GM19467 (cell line): ENCODE data around the gene METRN.

Experiments
- ATAC-seq: cut with Tn5 transposase; IDR thresholded peaks from one replicate; pipeline ENCODE4 v1.9.1; 2021; ENCODE audit warnings: mild to moderate bottlenecking, moderate library complexity; ENCODE audit not compliant: unreplicated experiment

METRN gene

DNA sequence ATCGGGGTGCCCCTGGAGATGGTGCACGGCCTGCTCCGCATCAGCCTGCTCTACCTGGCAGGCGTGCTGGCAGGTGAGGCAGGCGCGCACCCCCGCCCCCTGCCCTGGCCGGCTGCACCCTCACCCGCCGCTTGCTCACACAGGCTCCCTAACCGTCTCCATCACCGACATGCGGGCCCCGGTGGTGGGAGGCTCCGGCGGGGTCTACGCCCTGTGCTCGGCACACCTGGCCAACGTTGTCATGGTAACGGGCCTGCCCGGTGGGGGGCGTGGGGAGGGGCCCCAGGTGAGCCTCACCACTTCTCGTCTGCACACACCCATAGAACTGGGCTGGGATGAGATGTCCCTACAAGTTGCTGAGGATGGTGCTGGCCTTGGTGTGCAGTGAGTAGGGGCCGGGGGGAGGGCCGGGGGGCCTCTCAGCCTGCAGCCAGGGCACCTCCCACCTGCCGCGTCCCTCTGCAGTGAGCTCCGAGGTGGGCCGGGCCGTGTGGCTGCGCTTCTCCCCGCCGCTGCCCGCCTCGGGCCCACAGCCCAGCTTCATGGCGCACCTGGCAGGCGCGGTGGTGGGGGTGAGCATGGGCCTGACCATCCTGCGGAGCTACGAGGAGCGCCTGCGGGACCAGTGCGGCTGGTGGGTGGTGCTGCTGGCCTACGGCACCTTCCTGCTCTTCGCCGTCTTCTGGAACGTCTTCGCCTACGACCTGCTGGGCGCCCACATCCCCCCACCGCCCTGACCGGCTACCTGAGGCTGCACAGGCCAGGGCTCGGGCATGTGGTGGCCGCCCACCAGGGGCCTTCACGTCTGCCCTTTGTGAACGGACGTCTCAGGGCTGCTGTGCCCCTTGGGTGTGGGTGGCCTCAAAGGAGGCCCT lies 37.4 kb upstream of the METRN start:
- no peak for ATAC-seq

DNA sequence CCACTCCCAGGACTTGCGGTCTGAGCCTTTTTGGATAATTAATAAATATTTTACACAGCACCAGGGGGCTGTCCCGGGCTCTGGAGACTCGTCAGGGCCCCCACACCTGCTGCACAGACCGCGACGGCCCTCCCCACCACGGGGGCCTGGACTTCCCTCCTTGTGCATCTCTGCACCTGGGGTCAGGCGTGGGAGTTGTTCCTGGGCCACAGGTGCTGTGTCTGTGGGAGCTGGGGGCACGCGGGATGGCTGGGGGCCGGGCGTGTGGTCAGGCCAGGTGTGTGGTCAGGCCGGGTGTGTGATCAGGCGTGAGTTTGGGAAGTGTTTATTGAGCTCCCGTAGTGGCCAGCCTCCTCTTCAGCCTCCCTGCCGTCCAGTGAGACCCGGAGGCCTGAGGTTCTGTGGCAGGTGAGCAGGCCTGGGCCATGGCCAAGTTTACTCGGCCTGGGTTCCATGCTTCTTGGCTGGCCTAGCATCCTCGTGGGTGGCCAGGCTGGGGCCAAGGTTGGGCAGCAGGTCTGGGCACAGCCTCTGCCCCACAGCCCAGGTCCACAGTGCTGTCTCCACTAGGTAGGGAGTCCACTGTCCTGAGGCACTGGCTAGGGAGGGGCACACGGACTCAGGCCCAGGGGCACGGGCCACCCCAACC lies 36.6 kb upstream of the METRN start:
- no peak for ATAC-seq

DNA sequence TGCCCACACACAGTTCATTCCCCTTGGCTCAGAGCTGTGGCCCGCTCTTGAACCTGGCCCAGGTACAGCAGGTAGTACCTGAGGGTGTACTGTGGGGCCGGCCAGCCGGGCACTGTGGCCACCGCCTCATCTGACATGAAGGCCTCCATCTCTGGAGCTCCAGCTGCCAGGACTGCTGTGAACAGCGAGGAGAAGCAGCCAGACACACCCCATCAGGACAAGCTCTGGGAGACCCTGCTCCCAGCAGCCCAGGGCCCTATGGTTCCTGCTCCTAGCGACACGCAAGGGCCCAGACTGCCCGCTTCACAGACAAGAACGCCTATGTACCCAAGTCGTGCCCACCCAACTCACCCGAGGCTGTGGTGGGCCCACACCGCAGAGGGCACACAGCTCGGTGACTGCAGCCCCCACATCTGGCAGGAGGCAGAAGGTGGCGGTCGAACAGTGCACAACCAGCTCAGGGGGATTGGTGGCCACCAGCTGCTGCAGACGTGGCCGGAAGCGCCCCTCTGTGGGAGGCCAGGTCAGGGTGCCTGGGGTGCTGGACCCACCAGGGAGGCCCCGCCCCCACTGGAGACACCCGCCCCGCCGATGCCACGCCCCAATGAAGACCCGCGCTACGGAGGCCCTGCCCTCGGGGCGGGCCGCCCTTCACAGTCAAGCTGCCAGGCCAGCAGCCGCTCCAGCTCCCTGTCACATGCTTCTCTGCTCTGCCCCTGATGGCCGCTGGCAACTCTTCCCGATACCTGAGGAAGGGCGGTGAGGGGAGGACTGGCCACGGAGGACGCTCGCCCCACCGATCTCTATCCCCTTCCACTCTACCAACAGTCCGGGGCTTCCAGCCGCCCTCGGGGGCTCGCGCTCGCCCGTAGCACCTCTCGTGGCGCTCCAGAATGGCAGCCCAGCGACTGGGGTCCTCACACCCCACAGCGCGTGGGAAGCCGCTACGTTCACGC lies 35.8 kb upstream of the METRN start:
- no peak for ATAC-seq

DNA sequence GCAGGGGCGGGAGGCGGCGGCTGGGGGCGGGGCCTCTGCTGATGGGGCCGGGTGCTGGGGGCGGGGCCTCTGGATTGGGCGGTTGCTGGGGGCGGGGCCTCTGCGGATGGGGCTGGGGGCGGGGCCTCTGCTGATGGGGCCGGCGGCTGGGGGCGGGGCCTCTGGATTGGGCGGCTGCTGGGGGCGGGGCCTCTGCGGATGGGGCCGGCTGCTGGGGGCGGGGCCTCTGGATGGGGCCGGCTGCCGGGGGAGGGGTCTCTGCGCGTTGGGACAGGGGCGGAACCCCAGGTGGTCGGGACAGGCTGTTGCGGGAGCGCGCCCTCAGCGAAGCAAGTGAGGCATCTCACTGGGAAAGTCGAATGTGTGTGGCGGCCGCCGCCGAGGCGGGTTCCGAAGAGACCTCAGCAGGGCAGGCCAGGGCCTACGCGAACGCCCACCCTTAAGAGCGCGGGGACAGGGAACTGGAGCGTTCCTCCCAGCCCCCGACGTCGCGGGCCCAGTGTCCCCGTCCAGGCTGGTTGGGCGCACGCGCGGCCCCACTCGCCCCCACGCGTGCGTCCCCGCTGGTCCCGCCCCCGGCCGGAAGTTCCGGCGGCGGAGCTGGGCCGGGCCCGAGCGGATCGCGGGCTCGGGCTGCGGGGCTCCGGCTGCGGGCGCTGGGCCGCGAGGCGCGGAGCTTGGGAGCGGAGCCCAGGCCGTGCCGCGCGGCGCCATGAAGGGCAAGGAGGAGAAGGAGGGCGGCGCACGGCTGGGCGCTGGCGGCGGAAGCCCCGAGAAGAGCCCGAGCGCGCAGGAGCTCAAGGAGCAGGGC lies 34.9 kb upstream of the METRN start, which contains the start of gene STUB1:
TSS of gene STUB1 (plus strand) at position 597 of the 811 bp plus-strand sequence. CDS start at position 713, 116 bp downstream.
- no peak for ATAC-seq

DNA sequence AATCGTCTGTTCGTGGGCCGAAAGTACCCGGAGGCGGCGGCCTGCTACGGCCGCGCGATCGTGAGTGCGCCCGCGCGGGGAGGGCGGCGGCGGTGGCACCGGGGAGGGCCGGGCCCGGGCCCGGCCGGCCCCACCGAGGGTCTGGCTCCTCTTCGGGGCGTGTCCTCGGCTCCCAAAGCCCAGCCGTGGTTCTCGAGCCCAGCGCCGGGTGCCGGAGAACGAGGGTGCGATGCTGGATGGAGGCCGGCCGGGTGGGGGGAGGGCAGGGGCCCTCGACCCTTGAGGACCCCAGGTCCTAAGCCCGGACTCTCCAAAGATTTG lies 34.3 kb upstream of the METRN start:
- ATAC-seq = no peak

DNA sequence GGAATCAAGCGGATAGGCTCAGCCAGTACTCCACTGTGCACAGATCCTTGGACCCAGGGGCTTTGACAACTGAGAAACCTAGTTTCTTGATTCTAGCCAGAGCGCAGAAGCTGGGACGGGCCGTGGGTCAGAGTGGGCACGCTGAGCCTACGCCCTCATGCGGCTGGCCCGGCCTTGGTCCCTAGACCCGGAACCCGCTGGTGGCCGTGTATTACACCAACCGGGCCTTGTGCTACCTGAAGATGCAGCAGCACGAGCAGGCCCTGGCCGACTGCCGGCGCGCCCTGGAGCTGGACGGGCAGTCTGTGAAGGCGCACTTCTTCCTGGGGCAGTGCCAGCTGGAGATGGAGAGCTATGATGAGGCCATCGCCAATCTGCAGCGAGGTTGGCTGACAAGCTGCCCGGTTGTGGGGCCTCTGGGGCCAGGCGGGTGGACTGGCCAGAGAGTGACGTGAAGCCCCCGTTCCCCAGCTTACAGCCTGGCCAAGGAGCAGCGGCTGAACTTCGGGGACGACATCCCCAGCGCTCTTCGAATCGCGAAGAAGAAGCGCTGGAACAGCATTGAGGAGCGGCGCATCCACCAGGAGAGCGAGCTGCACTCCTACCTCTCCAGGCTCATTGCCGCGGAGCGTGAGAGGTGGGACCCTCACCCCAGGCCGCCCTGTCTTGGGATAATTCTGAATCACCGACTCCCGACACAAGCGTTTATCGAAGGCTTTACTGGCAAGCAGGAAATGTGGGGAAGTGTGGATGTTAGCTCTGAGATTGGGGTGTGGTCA lies 33.8 kb upstream of the METRN start:
- ATAC-seq = no peak

DNA sequence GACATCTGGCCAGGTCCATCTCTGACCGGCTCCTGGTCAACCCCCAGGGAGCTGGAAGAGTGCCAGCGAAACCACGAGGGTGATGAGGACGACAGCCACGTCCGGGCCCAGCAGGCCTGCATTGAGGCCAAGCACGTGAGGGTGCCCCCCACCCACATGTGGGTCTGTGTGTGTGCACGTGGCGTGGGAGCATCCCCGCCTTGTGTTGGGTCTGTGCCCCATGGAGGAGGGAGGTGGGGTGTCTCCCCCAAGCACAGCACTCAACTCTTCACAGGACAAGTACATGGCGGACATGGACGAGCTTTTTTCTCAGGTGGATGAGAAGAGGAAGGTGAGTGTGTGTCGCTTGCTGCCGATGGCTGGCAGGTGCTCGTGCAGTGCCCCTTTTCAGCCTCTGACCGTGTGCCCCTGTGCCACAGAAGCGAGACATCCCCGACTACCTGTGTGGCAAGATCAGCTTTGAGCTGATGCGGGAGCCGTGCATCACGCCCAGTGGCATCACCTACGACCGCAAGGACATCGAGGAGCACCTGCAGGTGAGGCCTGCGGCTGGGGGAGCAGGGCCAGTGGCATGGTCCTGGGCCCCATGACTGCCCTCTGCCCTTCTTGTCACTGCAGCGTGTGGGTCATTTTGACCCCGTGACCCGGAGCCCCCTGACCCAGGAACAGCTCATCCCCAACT lies 33.0 kb upstream of the METRN start:
- no peak for ATAC-seq

DNA sequence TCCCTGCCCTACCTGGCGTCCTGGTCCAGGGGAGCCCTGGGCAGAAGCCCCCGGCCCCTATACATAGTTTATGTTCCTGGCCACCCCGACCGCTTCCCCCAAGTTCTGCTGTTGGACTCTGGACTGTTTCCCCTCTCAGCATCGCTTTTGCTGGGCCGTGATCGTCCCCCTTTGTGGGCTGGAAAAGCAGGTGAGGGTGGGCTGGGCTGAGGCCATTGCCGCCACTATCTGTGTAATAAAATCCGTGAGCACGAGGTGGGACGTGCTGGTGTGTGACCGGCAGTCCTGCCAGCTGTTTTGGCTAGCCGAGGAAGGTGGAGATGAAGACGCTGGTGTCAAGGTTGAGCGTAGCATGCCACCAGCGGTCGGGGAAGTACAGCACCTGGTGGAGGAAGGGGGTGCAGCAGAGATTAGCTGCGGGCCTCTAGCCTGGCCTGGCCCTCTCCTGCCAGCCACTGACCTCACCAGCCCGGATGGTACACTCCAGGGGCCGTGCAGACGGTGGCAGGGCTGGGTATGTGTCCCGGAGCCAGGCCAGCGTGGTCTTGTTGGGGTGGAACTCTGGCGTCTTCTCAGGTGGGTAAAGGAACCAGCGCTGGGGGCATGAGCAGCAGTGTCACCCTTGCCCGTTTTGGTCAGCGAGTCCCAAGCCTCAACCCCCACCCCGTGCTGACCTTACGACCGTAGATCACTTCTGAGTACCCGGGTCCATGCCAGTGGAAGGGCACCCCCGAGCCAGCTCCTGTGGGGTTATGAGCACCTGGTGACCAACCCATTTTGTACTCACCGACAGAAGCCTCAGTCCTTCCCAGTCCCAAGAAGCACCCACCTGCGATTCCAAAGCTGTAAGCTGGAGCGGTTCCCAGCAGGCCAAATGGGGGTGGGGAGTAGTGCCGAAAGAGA lies 32.2 kb upstream of the METRN start:
- ATAC-seq = no peak

DNA sequence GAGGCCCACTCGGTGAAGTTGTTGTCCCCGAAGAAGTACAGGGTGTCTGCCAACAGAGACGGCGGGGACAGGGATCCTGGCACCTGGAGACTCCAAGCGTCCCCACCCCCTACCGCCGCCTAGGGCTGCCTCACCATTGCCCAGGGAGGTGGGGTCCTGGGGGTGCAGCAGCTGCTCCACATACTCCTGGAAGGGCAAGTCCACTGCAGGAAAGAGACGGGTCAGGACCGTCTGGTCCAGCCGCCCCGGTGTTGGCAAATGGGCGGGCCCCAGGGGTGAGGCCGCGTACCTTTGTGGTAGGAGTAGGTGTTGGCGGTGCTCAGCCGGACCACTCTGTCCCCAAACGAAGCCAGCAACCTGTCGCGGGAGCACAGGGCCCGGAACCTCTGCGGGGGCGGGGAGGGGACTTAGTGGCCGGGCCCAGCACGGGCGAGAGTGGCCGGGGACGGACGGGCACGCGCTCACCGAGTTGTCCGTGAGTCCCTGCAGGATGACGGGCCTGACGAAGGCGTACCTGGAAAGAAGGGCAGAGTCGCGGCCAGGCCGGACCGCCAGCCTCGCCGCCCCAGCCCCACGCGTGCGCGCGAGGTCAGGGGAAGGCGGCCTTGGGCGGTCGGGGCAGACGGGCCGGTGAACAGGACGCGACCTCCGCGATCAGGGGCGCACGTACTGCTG lies 31.4 kb upstream of the METRN start:
- no peak for ATAC-seq

DNA sequence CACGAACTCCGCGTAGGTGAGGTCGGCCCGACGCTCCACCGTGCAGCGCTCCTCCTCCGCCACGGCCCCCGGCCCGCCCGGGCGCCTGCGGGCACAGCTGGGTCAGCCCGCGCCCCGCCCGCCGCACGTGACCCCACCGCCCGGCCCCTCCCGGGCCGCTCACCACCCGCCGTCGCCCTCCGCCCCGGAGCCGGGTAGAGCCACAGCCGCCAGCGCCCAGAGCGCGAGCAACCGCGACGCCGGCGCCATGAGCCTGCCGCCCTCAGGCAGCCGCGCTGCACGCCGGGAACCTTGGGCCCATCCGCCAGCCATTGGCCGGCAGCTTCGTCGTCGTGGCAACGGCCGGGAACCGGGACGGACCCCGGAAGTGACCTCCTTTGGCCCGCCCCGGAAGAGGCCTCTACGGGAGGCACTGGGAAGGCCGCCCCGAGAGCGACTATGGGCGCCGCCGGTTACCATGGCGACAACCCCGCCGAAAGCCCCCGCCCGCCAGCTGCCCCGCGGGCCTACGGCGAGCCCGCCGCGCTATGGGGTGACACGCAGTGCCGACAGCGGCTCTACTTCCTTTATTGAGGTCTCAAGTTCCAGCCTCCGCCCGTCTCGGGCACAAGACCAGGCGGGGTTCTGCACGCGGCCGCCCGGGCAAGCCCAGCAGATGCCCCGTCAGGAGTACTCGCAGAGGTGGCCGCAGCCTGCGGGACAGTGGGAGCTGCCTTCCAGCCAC lies 30.7 kb upstream of the METRN start, which contains the start of gene JMJD8:
TSS of gene JMJD8 (minus strand) at position 264 of the 724 bp plus-strand sequence. CDS start at position 249, 15 bp downstream.
- peak; percentile 62 for ATAC-seq

DNA sequence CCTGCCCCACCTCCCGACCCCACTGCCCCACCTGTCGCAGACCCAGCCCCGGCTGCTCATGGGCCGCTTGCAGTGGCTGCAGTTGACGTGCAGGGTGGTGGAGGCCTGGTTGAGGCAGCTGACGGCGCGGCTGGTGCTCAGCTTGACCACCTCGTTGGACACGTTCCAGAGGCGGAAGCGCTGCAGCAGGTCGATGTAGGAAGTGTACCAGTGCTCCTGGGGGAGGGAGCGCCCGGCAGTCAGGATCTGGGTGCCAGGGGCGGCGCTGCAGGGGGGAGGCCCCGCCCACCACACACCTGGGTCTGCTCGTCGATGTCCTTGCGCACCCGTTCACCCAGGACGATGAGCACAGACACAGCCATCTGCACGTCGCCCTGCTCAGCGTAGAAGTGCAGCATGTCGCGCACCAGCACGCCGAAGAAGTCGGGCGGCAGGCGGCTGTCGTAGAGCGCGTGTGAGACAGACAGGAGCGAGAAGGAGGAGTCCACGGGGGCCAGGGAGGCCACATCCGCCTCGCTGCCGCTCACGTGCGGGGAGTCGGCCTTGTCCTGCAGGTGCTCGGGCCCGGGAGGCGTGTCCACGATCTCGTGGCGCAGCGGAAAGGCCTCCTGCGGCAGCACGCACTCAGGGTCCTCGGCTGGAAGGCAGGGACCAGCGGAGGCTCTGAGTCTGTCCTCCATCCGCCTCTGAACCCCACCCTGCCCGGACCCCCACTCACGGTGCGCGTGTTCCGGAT lies 29.8 kb upstream of the METRN start:
- no peak for ATAC-seq

DNA sequence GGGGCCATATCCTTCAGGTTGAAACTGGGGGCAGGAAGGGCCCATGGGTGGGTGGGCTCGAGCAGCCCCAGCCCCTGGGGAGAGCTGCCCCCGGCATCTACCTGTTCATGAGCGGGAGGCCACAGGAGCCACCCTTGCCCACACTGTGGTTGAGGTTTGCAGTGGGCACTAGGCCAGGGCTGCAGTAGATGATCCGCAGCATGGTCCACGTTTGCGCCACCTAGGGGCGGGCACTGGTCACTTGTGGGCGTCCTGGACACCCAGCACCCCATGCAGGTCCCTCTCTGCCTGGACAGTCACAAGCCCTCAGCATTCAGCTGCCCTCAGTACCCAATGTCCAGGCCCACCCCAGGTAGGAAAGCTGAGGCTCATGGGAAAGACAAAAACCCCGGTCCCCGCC lies 29.0 kb upstream of the METRN start:
- no peak for ATAC-seq

DNA sequence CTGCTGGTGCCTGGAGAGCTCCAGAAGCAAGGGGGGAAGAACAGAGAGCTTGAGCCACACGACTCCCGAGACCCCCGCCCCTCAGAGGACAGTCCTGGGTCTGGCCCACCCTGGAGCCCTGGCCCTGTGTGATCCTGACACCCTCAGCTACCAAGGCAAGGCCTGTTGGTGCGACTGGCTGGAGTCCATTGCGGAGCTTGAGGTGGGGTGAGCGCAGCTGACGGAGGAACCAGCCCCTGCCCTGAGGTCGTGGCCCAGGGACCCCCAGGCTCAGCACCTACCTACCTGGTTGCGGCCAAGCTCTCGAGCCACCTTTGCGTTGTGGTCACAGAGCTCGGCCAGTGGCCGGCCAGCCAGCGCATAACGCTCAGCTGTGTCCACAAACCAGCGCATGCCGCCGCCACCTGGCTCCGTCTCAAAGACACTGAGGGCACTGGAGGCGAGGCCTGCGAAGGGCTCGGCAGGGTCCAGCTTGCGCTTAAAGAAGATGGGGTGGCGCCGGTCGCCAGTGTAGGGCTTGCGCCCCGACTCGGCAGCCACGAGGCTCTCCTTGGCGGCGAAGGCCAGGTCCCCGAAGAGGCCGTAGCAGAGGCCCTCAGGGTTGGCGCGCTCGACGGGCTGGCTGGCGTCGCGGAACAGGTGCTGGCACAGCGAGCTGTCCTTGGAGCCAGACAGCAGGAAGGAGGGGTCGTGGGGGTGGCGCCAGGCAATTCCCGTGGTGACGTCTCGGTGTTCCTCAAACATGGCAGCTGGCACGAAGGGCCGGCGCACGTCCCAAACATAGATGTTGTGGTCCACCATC lies 28.3 kb upstream of the METRN start:
- no peak for ATAC-seq

DNA sequence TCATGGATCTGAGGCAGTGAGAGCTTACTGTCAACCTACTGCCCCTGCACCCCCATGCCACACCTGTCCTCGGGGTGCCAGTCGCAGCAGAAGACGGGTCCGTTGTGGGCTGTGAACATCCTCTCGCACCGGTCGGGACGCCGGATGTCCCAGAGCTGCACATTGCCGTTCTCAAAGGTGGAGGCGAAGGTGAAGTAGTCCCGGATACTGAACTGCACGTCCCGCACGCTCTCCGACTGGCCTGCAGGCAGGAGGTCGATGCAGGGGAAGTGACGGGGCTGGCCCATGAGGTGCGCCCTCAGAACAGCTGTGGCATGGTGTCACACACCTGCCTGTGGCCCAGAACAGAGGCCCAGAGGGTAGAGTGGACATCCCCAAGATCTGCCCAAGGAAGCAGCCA lies 27.4 kb upstream of the METRN start:
- no peak for ATAC-seq

DNA sequence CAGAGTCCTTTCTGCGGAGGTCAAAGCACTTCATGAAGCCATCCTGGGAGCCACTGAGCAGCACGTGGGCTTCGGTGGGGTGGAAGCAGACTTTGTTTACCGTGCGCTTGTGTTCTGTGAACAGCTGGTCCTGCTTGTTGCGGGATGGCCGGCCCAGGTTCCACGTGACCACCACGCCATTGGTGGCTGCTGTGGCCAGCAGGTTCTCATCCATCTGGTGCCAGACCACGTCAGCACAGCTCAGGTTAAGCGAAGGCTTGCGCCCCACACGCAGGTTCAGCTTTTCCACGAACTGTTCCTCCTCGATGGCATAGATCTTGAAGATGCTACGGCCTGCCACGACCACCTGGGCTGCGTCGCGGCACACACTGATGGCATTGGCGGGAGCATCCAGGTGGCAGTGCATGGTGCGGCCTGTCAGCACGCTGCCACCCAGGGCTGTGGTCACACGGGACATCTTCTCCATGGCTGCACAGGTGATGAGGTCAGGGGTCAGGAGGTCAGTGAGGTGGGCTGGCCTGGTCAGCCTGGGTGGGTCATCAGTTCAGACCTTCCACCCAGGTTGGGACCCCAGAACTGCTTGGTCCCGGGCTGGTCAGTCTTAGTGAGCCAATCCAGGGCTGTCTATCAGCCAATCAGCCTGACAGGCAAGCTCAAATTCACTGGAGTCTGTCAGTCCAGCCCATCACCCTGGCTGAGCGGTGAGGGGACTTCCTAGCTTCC lies 25.6 kb upstream of the METRN start:
- no peak for ATAC-seq
